RCC 7860 (cell line): Measurements from ENCODE around the gene CTBP1.
"Not testable (repeated sequence)": the region's sequence is repeated elsewhere in the genome, so short reads cannot be mapped to it uniquely, and the experiment has no call there.

Experiments
- DNase-seq: peaks from one replicate; pipeline ENCODE4 v3.0.0-alpha.2; 2015; ENCODE audit warnings: low spot score
- FAIRE-seq: peaks from 2 replicates; lab custom pipeline; 2012; peaks lifted over from hg19 to GRCh38; lab: Jason Lieb, UNC

CTBP1 gene

DNA sequence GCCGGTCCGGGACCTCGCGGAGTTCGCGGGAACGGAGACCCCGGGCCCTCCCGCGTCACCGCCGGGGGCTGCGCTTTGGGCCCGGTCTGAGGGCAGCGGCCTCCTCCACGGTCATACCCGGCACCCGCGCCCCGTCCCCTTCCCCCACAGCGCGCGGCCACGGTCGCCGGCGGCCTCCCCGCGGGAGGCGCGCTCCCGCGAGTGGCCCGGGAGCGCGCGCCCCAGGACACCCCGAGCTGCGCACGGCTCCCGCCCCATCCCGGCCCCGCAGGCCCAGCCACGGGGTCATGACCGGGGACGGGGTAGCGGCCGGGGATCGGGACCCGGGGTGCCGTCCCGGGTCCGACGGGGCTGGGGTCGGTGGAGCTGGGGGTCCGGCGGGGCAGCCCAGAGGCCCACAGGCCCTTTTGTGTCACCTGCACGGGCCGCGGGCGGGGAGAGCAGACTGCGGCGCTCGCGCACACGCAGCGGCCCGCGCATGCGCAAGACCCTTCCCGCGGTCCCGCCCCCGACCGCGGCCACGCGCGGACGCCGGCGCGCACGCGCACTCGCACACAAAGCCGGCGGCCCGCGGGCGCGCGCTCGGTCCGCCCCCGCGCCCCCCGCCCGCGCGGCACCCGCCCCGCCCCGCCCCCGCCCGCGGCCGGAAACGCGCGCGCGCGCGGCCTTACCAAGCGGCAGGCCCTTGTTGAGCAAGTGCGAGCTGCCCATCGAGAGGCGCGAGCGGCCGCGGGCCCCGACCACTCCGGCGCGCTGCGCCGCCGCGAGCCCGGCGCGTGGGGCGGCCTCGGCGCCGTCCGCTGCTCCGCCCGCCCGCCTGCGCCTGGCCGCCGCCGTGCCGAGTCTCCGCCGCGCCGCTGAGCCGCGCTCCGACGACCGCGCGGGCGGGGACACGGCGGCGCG, at the start of gene CTBP1:
Gene CTBP1, minus strand, starts transcription at position 886 of the 903 bp plus-strand sequence. CDS start 7,799 bp downstream, outside the sequence.
- no peak for FAIRE-seq
- DNase-seq, result peak; percentile 62

DNA sequence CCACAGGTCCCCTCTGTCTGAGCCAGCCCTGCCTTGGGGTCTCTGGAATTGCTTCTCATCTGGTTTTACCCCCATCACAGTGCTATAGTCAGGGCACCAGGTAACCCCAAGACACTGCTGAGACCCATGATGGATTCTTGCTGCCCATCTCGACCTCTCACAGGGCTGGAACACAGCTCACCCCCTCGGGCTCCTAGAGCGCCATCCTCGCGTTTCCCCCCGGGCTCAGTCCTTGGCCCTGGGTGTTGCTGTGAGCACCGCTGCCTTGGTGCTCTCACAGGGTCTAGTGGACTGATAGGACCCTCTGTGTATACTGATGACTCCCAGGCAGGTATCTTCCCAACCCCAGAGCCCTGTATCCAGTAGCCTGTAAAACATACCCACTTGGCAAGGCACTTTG, 49.5 kb upstream of the CTBP1 start:
- DNase-seq, result no peak
- FAIRE-seq, result no peak

- no peak for DNase-seq
- no peak for FAIRE-seq
These were observed 48.8 kb upstream of the CTBP1 start for GRCh38 chr4:1297456-1298325.

DNA sequence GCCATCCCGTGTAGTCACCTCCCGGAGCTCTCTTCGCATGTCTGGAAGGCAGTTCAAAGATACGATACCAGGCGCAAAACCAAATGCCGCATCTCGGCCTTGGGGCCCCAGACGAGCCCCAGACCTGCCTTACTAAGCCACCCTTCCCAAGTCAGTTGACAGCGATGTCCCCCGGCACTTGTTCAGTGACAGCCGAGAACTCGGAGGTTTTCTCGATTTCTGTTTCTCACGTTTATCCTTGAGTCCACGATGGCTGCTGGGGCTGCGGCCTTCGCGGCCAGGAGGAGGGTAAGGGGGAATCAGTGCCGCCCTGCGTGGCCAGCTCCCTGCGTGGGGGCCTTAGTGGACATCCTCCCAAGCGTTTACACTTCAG, 48.1 kb upstream of the CTBP1 start:
- FAIRE-seq (no peak), DNase-seq (no peak)

GRCh38 chr4:1296324-1297022, 47.5 kb upstream of the CTBP1 start:
- DNase-seq (no peak), FAIRE-seq (no peak)

GRCh38 chr4:1295405-1296055, 46.6 kb upstream of the CTBP1 start:
- no peak for DNase-seq
- FAIRE-seq, result no peak

GRCh38 chr4:1294891-1295290, 46.0 kb upstream of the CTBP1 start:
- DNase-seq (no peak), FAIRE-seq (no peak)

- DNase-seq, result no peak
- no peak for FAIRE-seq
These were observed 45.5 kb upstream of the CTBP1 start for GRCh38 chr4:1294424-1294823.

GRCh38 chr4:1293991-1294390, 45.1 kb upstream of the CTBP1 start:
- FAIRE-seq, result peak; percentile 28

DNA sequence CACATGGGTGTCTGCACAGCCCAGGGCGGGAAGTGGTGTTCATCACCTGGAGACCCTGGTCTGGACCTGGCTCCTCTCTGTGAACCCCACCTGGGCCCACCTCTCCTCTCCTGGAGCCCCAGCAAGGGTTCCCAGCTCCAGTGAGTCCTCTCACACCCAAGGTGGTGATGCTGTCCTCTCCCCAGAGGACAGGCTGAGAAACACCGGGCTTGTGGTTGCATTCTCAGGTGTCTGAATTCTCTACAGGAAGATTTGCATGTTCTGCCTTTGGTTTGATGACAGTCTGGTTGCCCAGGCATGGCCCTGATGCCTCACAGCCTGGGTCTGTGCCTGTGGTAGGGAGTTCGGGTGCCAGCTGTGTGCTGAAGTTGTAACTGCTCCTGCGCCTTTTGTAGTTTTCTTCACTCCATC, 44.6 kb upstream of the CTBP1 start:
- DNase-seq (no peak), FAIRE-seq (no peak)

More at GRCh38 chr4:1293991-1294390, 45.1 kb upstream of the CTBP1 start:
- peak; percentile 44 for DNase-seq

GRCh38 chr4:1292703-1293011, 43.7 kb upstream of the CTBP1 start:
- not testable (repeated sequence) for DNase-seq

GRCh38 chr4:1291996-1292702, 43.2 kb upstream of the CTBP1 start:
- FAIRE-seq (no peak), DNase-seq (no peak)

More at GRCh38 chr4:1292703-1293011, 43.7 kb upstream of the CTBP1 start:
- not testable (repeated sequence) for FAIRE-seq

DNA sequence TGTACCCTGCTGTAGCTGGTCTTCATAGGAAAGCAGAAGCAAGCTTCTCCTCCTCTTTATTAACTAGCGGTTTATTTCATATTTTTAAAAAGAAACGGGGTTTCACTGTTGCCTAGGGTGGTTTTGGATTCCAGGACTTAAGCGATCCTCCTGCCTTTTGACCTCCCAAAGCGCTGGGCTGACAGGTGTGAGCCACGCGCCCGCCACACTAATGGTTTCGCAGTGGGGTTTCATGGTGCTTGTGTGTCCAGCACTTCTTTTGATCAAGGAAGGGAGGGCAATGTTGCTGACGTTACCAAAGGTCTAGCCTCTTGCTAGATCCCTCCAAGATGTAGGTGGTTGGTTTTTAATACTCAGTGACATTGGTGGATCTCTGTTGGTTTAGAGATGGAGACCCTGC, 42.2 kb upstream of the CTBP1 start:
- no peak for DNase-seq
- FAIRE-seq, result no peak

GRCh38 chr4:1290165-1290977, 41.4 kb upstream of the CTBP1 start:
- no peak for FAIRE-seq
- peak; percentile 8 for DNase-seq

DNA sequence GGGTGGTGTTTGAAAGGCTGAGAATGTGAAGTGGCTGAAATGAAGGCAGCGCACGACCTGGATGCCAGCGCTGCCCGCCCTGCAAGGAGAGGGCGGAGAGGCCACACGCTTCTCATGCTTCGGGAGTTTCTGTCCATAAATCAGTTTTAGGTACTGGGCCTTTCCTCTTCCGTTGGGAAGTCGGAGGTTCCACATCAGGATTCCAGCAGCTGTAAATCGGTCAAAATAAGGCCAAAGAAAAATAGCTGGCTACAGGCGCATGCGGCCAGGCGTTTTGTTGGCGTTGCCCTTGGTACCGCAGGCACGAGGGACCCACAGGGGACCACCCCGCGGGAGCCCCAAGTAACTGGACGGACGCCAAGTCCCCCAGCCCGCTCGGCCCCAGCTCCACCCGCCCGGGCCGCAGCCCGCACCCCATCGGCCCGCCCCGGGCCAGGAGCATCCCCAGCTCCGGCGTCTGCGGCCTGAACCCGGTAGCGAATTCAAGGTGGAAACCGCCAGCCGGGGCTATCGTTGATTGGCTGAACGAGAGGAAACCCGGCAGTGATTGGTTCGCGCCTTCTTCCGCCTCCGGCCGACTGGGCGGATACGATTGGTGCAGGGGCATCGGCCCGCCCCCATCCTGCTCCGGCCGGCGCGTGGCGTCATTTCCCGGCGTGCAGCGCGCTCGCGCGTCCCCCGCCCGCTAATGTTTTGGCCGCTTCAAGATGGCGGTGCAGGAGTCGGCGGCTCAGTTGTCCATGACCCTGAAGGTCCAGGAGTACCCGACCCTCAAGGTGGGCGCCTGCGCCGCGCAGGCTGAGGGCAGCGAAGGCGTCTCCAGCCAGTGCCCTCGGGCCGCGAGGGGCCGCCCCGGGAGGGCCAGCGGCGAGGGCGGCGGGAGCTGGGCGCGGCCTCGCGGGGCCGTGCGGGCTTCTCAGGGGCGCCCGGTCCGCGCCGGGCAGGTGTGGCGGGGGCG, 40.6 kb upstream of the CTBP1 start, which contains the start of gene MAEA:
Gene MAEA, plus strand, starts transcription at position 685 of the 958 bp plus-strand sequence. Its CDS starts 23 bp downstream, at position 708.
- FAIRE-seq, result peak; percentile 81

GRCh38 chr4:1288786-1289185, 39.9 kb upstream of the CTBP1 start:
- DNase-seq (no peak), FAIRE-seq (no peak)

More for the DNA sequence above, 40.6 kb upstream of the CTBP1 start, which contains the start of gene MAEA:
- peak; percentile 92 for DNase-seq

GRCh38 chr4:1285790-1286553, 37.0 kb upstream of the CTBP1 start:
- no peak for DNase-seq
- no peak for FAIRE-seq
